Measurements from ENCODE around the gene SLC29A3.

GRCh38 chr10:71346731-71347130 lies 27.7 kb downstream of the SLC29A3 start:
- TF ChIP-seq CTCF (conservative IDR thresholded peaks at IDR 0.05) (no peak), EZH2 (IDR thresholded peaks at IDR 0.05; ENCODE audit: low read depth) (no peak)
